ENCODE data around the gene MYH16.

Gene MYH16

DNA sequence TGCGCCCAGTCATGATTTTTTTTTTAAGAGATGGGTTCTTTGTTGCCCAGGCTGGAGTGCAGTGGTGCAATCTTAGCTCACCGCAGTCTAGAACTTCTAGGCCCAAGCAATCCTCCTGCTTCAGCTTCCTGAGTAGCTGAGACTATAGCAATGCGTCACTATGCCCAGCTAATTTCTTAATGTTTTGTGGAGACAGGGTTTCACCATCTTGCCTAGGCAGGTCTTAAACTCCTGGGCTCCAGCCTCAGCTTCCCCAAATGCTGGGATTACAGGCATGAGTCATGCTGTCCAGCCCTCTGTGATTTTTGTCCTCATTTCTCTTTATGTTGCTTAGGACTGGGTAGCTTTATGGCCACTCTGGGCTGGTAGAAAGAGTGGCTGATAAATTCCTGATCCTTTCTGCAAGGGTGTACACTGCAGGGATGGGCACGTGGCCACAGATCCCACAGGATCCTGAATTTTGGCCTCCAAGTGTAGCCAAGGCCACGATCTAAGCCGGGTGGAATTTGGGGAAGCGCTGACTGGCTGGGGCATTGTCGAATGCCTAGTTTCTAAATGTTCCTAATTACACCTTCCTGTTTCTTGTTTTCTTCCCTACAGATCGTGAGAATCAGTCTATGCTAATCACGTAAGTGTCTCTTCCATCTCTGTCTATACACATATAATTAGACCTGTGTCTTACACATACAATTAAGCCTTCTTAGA, 24.1 kb upstream of the MYH16 start:
- TF ChIP-seq TAF1 (IDR thresholded peaks at IDR 0.05; ENCODE audit: borderline replicate concordance, insufficient read depth, low read length) (no peak), REST (IDR thresholded peaks at IDR 0.05; ENCODE audit: insufficient read depth in 1 of 2, low read depth in 2 of 2, low read length in 2 of 2) (no peak), FOXP2 (optimal IDR thresholded peaks at IDR 0.05; ENCODE audit: borderline replicate concordance, extremely low read depth, extremely low read length, insufficient read depth) (no peak), SIN3A (IDR thresholded peaks at IDR 0.05; ENCODE audit: borderline replicate concordance, insufficient read depth, low read length) (no peak), POLR2AphosphoS5 (IDR thresholded peaks at IDR 0.05; ENCODE audit: low read depth, low read length) (no peak)

DNA sequence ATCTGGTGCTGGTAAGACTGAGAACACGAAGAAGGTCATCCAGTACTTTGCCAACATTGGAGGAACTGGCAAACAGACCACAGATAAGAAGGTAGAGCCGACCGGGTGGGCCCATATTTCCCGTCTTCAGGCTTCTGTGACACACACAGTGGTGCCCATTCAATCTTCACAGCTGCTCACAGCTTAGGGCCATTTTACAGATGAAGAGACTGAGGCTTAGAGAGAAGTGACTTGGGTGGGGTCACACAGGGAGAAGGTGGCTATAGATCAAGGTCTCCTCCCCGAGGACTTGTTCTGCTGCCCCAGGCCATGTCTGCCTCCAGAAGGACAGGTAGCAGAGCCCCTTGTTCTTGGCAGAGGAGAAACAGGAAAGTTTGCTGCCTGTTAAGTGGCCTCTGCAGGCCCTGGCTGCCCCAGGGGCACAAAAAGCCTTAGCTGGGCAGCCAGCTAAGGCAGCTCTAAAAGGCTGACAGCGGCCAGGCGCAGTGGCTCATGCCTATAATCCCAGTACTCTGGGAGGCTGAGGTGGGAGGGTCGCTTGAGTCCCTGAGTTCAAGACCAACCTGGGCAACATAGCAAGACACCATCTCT, 22.6 kb upstream of the MYH16 start:
- TF ChIP-seq TAF1 (IDR thresholded peaks at IDR 0.05; ENCODE audit: borderline replicate concordance, insufficient read depth, low read length) (no peak), REST (IDR thresholded peaks at IDR 0.05; ENCODE audit: insufficient read depth in 1 of 2, low read depth in 2 of 2, low read length in 2 of 2) (no peak), POLR2AphosphoS5 (IDR thresholded peaks at IDR 0.05; ENCODE audit: low read depth, low read length) (no peak), SIN3A (IDR thresholded peaks at IDR 0.05; ENCODE audit: borderline replicate concordance, insufficient read depth, low read length) (no peak), FOXP2 (optimal IDR thresholded peaks at IDR 0.05; ENCODE audit: borderline replicate concordance, extremely low read depth, extremely low read length, insufficient read depth) (no peak)

DNA sequence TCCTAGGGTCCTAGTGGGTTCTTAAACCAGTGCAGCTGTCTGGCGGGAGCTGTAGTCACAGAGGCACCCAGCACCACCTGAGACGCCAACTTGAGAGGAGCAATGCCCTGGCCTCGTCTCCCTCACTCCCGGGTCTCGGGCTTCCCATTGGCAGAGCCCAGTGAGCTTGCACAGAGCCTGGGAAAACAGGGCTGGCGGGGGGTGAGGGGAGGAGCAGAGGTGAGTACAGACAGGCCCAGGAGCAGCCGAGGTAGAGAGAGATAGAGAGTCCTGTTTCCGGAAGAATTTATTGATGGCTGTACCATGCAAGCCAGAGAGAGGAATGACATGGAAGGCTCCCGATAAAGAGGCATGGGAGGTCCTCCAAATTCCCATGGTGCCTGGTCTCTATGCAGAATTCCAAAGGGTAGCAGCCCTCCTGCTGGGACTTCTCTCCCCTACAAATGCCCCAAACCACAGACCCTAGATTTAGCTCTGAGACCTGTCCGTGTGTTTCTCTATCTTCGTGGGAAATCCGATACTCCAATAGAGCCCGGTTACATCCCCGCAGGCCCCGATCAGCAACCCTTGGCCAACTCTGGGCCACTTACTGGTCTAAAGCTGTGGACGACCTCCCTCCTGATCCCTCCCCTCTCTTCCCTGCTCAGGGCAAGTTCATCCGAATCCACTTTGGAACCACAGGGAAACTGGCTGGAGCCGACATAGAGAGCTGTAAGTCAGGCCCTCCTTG, 20.3 kb upstream of the MYH16 start:
- TF ChIP-seq TAF1 (IDR thresholded peaks at IDR 0.05; ENCODE audit: borderline replicate concordance, insufficient read depth, low read length) (no peak), SIN3A (IDR thresholded peaks at IDR 0.05; ENCODE audit: borderline replicate concordance, insufficient read depth, low read length) (no peak), POLR2AphosphoS5 (IDR thresholded peaks at IDR 0.05; ENCODE audit: low read depth, low read length) (no peak), FOXP2 (optimal IDR thresholded peaks at IDR 0.05; ENCODE audit: borderline replicate concordance, extremely low read depth, extremely low read length, insufficient read depth) (no peak), REST (IDR thresholded peaks at IDR 0.05; ENCODE audit: insufficient read depth in 1 of 2, low read depth in 2 of 2, low read length in 2 of 2) (no peak)

DNA sequence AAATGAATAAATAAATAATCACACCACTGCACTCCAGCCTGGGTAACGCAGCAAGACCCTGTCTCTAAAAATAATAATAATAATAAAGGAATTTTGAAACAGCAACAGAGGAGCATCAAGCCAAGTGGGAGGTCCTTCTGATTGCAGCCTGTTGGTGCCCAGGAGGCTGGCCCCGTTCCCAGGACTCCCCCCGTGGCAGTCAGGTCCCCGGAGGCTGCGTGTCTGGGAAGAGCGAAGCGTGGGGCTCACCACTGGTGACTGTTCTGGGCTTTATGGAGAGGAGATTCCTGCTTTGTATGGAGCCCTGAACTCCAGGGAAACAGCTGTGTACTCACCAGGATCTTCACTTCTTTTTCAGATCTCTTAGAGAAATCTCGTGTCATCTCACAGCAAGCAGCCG, 19.3 kb upstream of the MYH16 start:
- TF ChIP-seq FOXP2 (optimal IDR thresholded peaks at IDR 0.05; ENCODE audit: borderline replicate concordance, extremely low read depth, extremely low read length, insufficient read depth) (no peak), POLR2AphosphoS5 (IDR thresholded peaks at IDR 0.05; ENCODE audit: low read depth, low read length) (no peak), SIN3A (IDR thresholded peaks at IDR 0.05; ENCODE audit: borderline replicate concordance, insufficient read depth, low read length) (no peak), REST (IDR thresholded peaks at IDR 0.05; ENCODE audit: insufficient read depth in 1 of 2, low read depth in 2 of 2, low read length in 2 of 2) (no peak)
